Neural progenitor cell (in vitro differentiated cells): ENCODE data around the gene DNPH1.

Source experiments
- EZH2 ChIP-seq: fragments of 200-600 bp; sonication (generic); IDR thresholded peaks from 2 replicates; pipeline ENCODE4 v1.6.1; 2017; ENCODE audit warnings: antibody characterized with exemption, mild to moderate bottlenecking, moderate library complexity
- EZH2phosphoT487 ChIP-seq: fragments of 200-600 bp; sonication (generic); IDR thresholded peaks from 2 replicates; pipeline ENCODE4 v1.6.1; 2017; ENCODE audit warnings: antibody characterized with exemption
- TF ChIP-seq, protein P1 (sequence below): fragments of 200-600 bp; sonication (generic); IDR thresholded peaks from 2 replicates; pipeline ENCODE4 v1.5.1; 2017; ENCODE audit warnings: antibody characterized with exemption, mild to moderate bottlenecking

DNA sequence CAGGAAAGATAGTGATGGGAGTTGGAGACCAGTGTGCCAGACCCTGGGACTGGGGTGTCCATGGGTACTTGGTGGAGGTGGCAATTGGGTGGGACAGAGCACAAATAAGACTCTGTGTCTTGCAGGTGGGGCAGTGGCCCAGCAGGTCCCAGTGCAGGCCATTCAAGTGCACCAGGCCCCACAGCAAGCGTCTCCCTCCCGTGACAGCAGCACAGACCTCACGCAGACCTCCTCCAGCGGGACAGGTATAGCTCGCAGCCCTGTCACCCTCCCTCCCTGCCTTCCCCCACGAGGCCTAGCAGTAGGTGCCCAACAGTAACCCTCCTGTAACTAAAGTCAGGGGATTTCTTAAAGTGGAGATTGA is 52.9 kb downstream of the DNPH1 start:
- TF ChIP-seq, protein P1, sequence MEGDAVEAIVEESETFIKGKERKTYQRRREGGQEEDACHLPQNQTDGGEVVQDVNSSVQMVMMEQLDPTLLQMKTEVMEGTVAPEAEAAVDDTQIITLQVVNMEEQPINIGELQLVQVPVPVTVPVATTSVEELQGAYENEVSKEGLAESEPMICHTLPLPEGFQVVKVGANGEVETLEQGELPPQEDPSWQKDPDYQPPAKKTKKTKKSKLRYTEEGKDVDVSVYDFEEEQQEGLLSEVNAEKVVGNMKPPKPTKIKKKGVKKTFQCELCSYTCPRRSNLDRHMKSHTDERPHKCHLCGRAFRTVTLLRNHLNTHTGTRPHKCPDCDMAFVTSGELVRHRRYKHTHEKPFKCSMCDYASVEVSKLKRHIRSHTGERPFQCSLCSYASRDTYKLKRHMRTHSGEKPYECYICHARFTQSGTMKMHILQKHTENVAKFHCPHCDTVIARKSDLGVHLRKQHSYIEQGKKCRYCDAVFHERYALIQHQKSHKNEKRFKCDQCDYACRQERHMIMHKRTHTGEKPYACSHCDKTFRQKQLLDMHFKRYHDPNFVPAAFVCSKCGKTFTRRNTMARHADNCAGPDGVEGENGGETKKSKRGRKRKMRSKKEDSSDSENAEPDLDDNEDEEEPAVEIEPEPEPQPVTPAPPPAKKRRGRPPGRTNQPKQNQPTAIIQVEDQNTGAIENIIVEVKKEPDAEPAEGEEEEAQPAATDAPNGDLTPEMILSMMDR, result no peak
- TF ChIP-seq EZH2phosphoT487 (no peak), EZH2 (no peak)
